Gastroesophageal sphincter (tissue), 4 donors: ENCODE measurements around the gene TTC21B. TPM values are rescaled to one million over a fixed set of nuclear protein-coding genes. Genes with fewer than 3 reads are reported as not detected.

Experiments used
- ATAC-seq: fragments of 150-250 bp; one replicate; pipeline ENCODE4 v1.9.1; 2016; ENCODE audit warnings: mild to moderate bottlenecking, moderate library complexity
- H3K27ac ChIP-seq, 4 donors: fragments of 200-600 bp; sonication (generic) in 3 of 4; 1 replicate in 3 of 4; 2 replicates in 1 of 4; pipeline ENCODE4 v1.5.1; 2016 to 2019
- H3K27me3 ChIP-seq: fragments of 200-600 bp; sonication (generic); one replicate; pipeline ENCODE4 v1.5.1; 2019
- H3K36me3 ChIP-seq, 2 donors: fragments of 200-600 bp; sonication (generic); one replicate each; pipeline ENCODE4 v1.5.1; 2019; ENCODE audit warnings: control low read depth in 1 of 2
- H3K4me1 ChIP-seq, 3 donors: fragments of 200-600 bp; sonication (generic); 1 replicate in 2 of 3; 2 replicates in 1 of 3; pipeline ENCODE4 v1.5.1; 2016 to 2019; ENCODE audit warnings: control low read depth in 2 of 3
- H3K4me3 ChIP-seq, 2 donors: fragments of 200-600 bp; sonication (generic); one replicate each; pipeline ENCODE4 v1.5.1; 2019; ENCODE audit warnings: mild to moderate bottlenecking in 1 of 2, moderate library complexity in 1 of 2
- H3K9me3 ChIP-seq, 3 donors: fragments of 200-600 bp; sonication (generic); one replicate each; pipeline ENCODE4 v1.5.1; 2017 to 2019; ENCODE audit warnings: control low read depth in 2 of 3
- CTCF ChIP-seq, 4 experiments: fragments of 200-600 bp in 2 of 4; fragments of 450-650 bp in 2 of 4; sonication (generic) in 1 of 4; IDR thresholded peaks; one replicate each; pipeline ENCODE4 v1.5.1; 2017 to 2019; ENCODE audit warnings: antibody characterized with exemption in 4 of 4, mild to moderate bottlenecking in 2 of 4, moderate library complexity in 2 of 4
- EP300 ChIP-seq: sonication (generic); formaldehyde crosslinking; IDR thresholded peaks from one replicate; pipeline ENCODE4 v1.6.1; 2017; ENCODE audit warnings: antibody characterized with exemption, mild to moderate bottlenecking
- POLR2A ChIP-seq, 2 donors: fragments of 450-650 bp; IDR thresholded peaks; one replicate each; pipeline ENCODE4 v1.6.1; 2017; ENCODE audit warnings: antibody characterized with exemption in 2 of 2, mild to moderate bottlenecking in 2 of 2, moderate library complexity in 1 of 2
- POLR2AphosphoS5 ChIP-seq: sonication (generic); formaldehyde crosslinking; IDR thresholded peaks from one replicate; pipeline ENCODE4 v1.6.1; 2017; ENCODE audit warnings: antibody characterized with exemption
- WGBS, 2 donors: methylation state at CpG; one replicate each; pipeline ENCODE4 v1.1.5; 2018; ENCODE audit warnings: low coverage in 1 of 2; 5-methylcytosine and 5-hydroxymethylcytosine counted together
- total RNA-seq, 4 donors: library from RNA; depleted of rRNA; stranded (reverse); fragments of >200 nt; gene quantifications; one replicate each; pipeline ENCODE4 v1.1.0, GENCODE V29; 2016

TTC21B gene
- total RNA-seq, 4 donors from 2014 or later, result 15.0 to 30.2 (median 26.3) TPM

- Histone ChIP-seq H3K9me3 (no peaks in the 10 kb centered on the region), H3K36me3 (peaks cover 0 to 68% of the 10 kb centered on the region in 2 donors), H3K4me3 (no peak overlapping the region), H3K27me3 (no peaks in the 10 kb centered on the region), H3K4me1 (peaks cover 0 to 7% (median 0%) of the 10 kb centered on the region in 3 donors), H3K27ac (no peak overlapping the region)
- ATAC-seq, result no peak
- 92 to 98% methylated on average over 5 of the region's 5 CpGs for WGBS, 2 donors
- TF ChIP-seq POLR2A (IDR thresholded peaks at IDR 0.05), result no peak
- no peak for TF ChIP-seq POLR2AphosphoS5
- no peak for TF ChIP-seq CTCF (IDR thresholded peaks at IDR 0.05)
- TF ChIP-seq EP300, result no peak
Observed at GRCh38 chr2:165903406-165903805, 50.2 kb downstream of the TTC21B start.

DNA sequence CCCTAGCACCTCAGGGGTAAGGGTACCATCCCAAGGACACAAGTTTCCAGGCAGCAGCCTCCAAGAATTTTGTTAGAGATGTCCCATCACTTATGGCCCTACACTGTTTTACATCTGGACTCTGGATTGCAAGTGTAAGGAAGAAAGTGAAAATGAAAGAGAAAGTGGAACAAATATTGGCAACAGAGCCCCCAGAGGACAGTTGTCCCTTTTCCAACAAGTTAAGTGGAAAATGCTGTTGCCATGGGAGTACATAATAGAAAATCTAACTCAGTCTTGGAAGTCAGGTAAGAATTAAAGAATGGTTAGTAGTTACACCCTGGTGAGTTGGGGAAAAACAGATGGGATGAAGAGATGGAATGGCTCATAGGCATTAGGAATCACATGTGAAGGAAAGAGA lies 50.6 kb downstream of the TTC21B start:
- Histone ChIP-seq H3K4me1 (peaks cover 0 to 7% (median 0%) of the 10 kb centered on the region in 3 donors), H3K4me3 (no peak overlapping the region), H3K27me3 (no peaks in the 10 kb centered on the region), H3K36me3 (peaks cover 0 to 71% of the 10 kb centered on the region in 2 donors), H3K9me3 (no peaks in the 10 kb centered on the region), H3K27ac (peak overlapping the region in 1 of 4 donors; percentile 7)
- no peak for TF ChIP-seq CTCF (IDR thresholded peaks at IDR 0.05)
- no peak for TF ChIP-seq POLR2A (IDR thresholded peaks at IDR 0.05)
- no peak for ATAC-seq

DNA sequence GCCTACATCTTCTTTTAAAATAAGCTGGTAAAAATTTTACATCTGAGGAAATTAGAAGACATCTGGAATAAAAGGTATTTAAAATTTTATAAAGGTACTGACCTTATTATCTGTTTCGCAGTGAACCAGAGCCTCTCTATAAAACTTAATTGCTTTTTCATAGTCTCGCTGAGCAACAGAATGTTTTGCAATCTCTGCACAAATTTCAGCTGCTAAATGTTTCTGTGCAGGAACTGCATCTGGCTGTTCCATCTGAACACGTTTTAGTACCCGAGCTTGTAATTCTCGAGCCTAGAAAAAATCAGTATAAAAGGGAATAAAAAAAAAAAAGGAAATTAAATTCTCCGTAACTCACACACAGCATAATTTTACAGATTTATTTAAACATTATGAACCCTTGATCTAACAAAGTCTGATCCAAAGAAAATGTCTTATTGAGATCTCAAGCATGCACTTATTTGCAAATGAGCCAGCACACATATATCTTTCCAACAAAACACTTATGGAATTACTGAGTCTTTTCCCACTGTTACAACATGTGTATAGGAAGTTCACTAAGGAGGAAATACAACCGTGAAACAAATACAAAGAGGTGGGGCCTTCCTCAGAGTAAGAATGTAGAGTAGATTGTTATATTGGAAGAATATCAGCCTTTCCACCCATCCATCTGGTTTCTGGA lies 51.8 kb downstream of the TTC21B start:
- H3K36me3 ChIP-seq, result peaks cover 0 to 71% of the 10 kb centered on the region in 2 donors

GRCh38 chr2:165899311-165899710 lies 54.3 kb downstream of the TTC21B start:
- Histone ChIP-seq H3K36me3 (peaks cover 0 to 75% of the 10 kb centered on the region in 2 donors), H3K27me3 (no peaks in the 10 kb centered on the region), H3K27ac (no peak overlapping the region), H3K4me3 (no peak overlapping the region), H3K9me3 (no peaks in the 10 kb centered on the region), H3K4me1 (peaks cover 0 to 7% (median 0%) of the 10 kb centered on the region in 3 donors)
- ATAC-seq, result no peak
- TF ChIP-seq EP300 (no peak), POLR2AphosphoS5 (no peak), POLR2A (IDR thresholded peaks at IDR 0.05) (no peak)
- WGBS, 2 donors, result 73 to 80% methylated on average over 2 of the region's 2 CpGs

More for the DNA sequence above, 51.8 kb downstream of the TTC21B start:
- TF ChIP-seq CTCF (IDR thresholded peaks at IDR 0.05) (no peak), EP300 (no peak), POLR2AphosphoS5 (no peak), POLR2A (IDR thresholded peaks at IDR 0.05) (no peak)
- peaks cover 0 to 7% (median 0%) of the 10 kb centered on the region in 3 donors for H3K4me1 ChIP-seq
- no peak overlapping the region for H3K4me3 ChIP-seq
- WGBS, 2 donors, result 73 to 89% methylated on average over 7 of the region's 7 CpGs
- H3K27ac ChIP-seq, result no peak overlapping the region
- H3K27me3 ChIP-seq, result no peaks in the 10 kb centered on the region
- no peaks in the 10 kb centered on the region for H3K9me3 ChIP-seq
- ATAC-seq, result no peak

GRCh38 chr2:165898381-165898780 lies 55.2 kb downstream of the TTC21B start:
- H3K27ac ChIP-seq, result no peak overlapping the region
- TF ChIP-seq POLR2A (IDR thresholded peaks at IDR 0.05) (no peak), CTCF (IDR thresholded peaks at IDR 0.05) (no peak), EP300 (no peak), POLR2AphosphoS5 (no peak)
- H3K36me3 ChIP-seq, result peaks cover 0 to 79% of the 10 kb centered on the region in 2 donors
- peaks cover 0 to 7% (median 0%) of the 10 kb centered on the region in 3 donors for H3K4me1 ChIP-seq
- H3K9me3 ChIP-seq, result no peaks in the 10 kb centered on the region
- 73 to 77% methylated on average over 4 of the region's 4 CpGs for WGBS, 2 donors
- ATAC-seq, result no peak
- H3K4me3 ChIP-seq, result no peak overlapping the region
- H3K27me3 ChIP-seq, result no peaks in the 10 kb centered on the region
